ENCODE results near the gene CUL2. TPM values are rescaled to one million over a fixed set of nuclear protein-coding genes. Genes with fewer than 3 reads are reported as not detected.

The CUL2 gene
- 25.3 and 34.4 TPM in 2 replicates for total RNA-seq
- polyA plus RNA-seq, result 23.3 and 25.8 TPM in 2 replicates

DNA sequence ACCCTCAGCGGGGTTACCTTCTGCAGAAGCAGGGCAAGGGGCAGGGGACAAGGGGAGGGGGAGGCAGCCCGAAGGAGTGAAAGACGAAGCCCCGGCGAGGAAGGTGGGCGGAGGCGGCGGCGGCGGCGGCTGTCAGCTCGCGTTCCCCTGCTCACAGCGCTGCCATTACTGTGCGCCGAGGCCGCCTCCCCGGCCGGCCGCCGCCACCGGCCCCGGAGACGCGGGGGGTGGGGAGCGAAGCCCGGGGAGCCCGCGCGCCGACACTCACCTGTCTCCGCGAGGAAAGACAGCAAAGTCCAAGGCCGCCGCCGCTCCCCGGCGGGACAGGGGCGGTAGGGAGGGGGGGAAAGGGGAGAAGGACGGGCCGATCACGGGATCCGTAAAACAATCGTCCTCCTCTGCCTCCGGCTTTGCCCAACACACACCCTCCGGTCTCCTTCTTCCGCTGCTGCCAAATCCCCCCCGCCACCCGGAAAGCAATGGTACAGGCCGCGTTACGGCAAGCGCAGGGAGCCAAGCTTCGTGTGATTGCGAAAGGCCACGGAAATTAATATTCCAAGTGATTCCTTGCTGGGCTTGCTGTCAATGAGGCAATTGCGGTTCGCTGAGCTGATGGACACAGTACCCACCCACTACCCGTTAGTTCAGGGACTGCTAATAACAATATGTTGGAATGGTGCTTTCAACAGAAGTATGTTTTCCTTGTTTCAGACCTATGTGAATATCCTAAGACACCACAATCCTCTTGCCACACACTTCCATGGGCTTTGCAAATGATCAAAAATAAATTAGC is at the start of gene CUL2:
CUL2 (minus strand) TSS at position 180 of the 793 bp plus-strand sequence. CDS start 19,024 bp downstream, outside the sequence.
- H3K36me3 ChIP-seq (replicated peaks; ENCODE audit: insufficient read depth, low read depth), result no peaks in the 10 kb centered on the region
- peaks cover 8% of the 10 kb centered on the region for H3K4me1 ChIP-seq (ENCODE audit: insufficient read depth)
- H3K4me3 ChIP-seq, result peak within 1 kb of the TSS; percentile 86
- peak within 1 kb of the TSS; percentile 88 for H2AFZ ChIP-seq
- peaks cover 47% of the 10 kb centered on the region for H3K79me2 ChIP-seq
- peak within 1 kb of the TSS; percentile 98 for H3K27ac ChIP-seq
- DNase-seq (ENCODE audit: low spot score), result peak; percentile 93
- H4K20me1 ChIP-seq (ENCODE audit: insufficient read depth, poor library complexity, severe bottlenecking), result peaks cover 5% of the 10 kb centered on the region
- TF ChIP-seq CTCF (IDR thresholded peaks at IDR 0.05; ENCODE audit: poor library complexity) (no peak), EZH2phosphoT487 (IDR thresholded peaks at IDR 0.05; ENCODE audit: low read depth, severe bottlenecking, unreplicated experiment) (no peak), EZH2 (IDR thresholded peaks at IDR 0.05; ENCODE audit: borderline replicate concordance) (no peak)
- H3K27me3 ChIP-seq, result no peaks in the 10 kb centered on the region
- 1% methylated on average over 27 of the region's 59 CpGs for WGBS (ENCODE audit: low lambda C conversion rate, missing lambda C conversion rate)
- H3K9me2 ChIP-seq (replicated peaks; ENCODE audit: insufficient read depth), result no peaks in the 10 kb centered on the region
- H3K9me3 ChIP-seq (ENCODE audit: low read depth), result no peaks in the 10 kb centered on the region
- H3K4me2 ChIP-seq, result peak within 1 kb of the TSS; percentile 91

DNA sequence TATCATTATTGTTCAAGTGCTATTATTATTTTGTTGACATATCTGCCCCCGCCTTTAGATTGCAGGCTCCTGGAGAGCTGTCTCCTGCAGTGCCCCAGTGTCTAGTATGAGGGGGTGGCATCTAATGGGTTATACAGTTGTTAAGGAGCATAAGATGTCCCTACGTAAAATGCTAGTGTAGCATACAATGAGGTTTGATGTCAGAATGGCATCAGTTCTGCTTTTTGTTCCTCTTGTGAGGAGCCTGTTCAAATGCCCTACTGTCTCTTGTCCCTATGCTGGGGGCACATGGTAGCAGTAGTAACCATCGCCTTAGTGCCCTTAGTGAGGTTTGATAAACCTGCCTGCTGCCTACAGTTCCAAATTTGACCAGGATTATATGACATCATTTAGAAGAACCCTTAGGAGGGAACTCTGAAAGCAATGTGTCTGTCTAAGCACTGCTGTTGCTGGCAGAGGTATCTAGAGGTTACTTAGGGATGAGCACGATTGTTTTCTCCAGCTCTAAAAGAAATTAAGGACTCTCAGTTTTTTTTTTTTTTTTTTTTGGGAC is 46.2 kb upstream of the CUL2 start:
- Histone ChIP-seq H3K79me2 (peaks cover 70% of the 10 kb centered on the region), H3K36me3 (replicated peaks; ENCODE audit: insufficient read depth, low read depth) (no peaks in the 10 kb centered on the region), H2AFZ (no peak overlapping the region), H3K27ac (no peak overlapping the region), H3K9me2 (replicated peaks; ENCODE audit: insufficient read depth) (no peaks in the 10 kb centered on the region), H3K4me1 (ENCODE audit: insufficient read depth) (no peaks in the 10 kb centered on the region), H3K4me3 (no peak overlapping the region), H3K27me3 (no peaks in the 10 kb centered on the region), H3K4me2 (no peak overlapping the region), H4K20me1 (ENCODE audit: insufficient read depth, poor library complexity, severe bottlenecking) (peaks cover 3% of the 10 kb centered on the region), H3K9me3 (ENCODE audit: low read depth) (no peaks in the 10 kb centered on the region)
- 96% methylated on average over 4 of the region's 4 CpGs for WGBS (ENCODE audit: low lambda C conversion rate, missing lambda C conversion rate)
- DNase-seq (ENCODE audit: low spot score), result no peak
- TF ChIP-seq CTCF (IDR thresholded peaks at IDR 0.05; ENCODE audit: poor library complexity) (no peak), EZH2phosphoT487 (IDR thresholded peaks at IDR 0.05; ENCODE audit: low read depth, severe bottlenecking, unreplicated experiment) (no peak), EZH2 (IDR thresholded peaks at IDR 0.05; ENCODE audit: borderline replicate concordance) (no peak)

- H3K27ac ChIP-seq, result no peak overlapping the region
- no peak for DNase-seq (ENCODE audit: low spot score)
These were observed 45.7 kb upstream of the CUL2 start for GRCh38 chr10:35135861-35136260.

More at GRCh38 chr10:35135861-35136260, 45.7 kb upstream of the CUL2 start:
- H3K79me2 ChIP-seq, result peaks cover 66% of the 10 kb centered on the region
- 92% methylated on average over 5 of the region's 5 CpGs for WGBS (ENCODE audit: low lambda C conversion rate, missing lambda C conversion rate)
- H3K36me3 ChIP-seq (replicated peaks; ENCODE audit: insufficient read depth, low read depth), result no peaks in the 10 kb centered on the region
- TF ChIP-seq EZH2phosphoT487 (IDR thresholded peaks at IDR 0.05; ENCODE audit: low read depth, severe bottlenecking, unreplicated experiment), result no peak
- no peak for TF ChIP-seq EZH2 (IDR thresholded peaks at IDR 0.05; ENCODE audit: borderline replicate concordance)
- no peak for TF ChIP-seq CTCF (IDR thresholded peaks at IDR 0.05; ENCODE audit: poor library complexity)
- no peak overlapping the region for H3K4me3 ChIP-seq
- H3K9me3 ChIP-seq (ENCODE audit: low read depth), result no peaks in the 10 kb centered on the region
- H3K4me2 ChIP-seq, result no peak overlapping the region
- H3K9me2 ChIP-seq (replicated peaks; ENCODE audit: insufficient read depth), result no peaks in the 10 kb centered on the region
- H2AFZ ChIP-seq, result no peak overlapping the region
- no peaks in the 10 kb centered on the region for H3K27me3 ChIP-seq
- peaks cover 3% of the 10 kb centered on the region for H4K20me1 ChIP-seq (ENCODE audit: insufficient read depth, poor library complexity, severe bottlenecking)
- no peaks in the 10 kb centered on the region for H3K4me1 ChIP-seq (ENCODE audit: insufficient read depth)

Data from hepatocyte (in vitro differentiated cells).